Erythroblast (primary cell): ENCODE results near the gene DAB1.

Experiments
- GATA1 ChIP-seq: IDR thresholded peaks from 2 replicates; pipeline ENCODE4 v1.6.1; 2011; ENCODE audit warnings: low read depth, mild to moderate bottlenecking, control low read depth, low read length, moderate library complexity
- POLR2A ChIP-seq: IDR thresholded peaks from 2 replicates; pipeline ENCODE4 v1.6.1; 2011; ENCODE audit warnings: mild to moderate bottlenecking, low read length

GRCh38 chr1:57344265-57344664 is 79.6 kb downstream of the DAB1 start:
- TF ChIP-seq POLR2A = no peak
- no peak for TF ChIP-seq GATA1
